ENCODE data around the gene RRM1.
A peak's percentile ranks its signal among the peaks of the same experiment; 100 is the strongest.
"Not testable (repeated sequence)": the region's sequence is repeated elsewhere in the genome, so short reads cannot be mapped to it uniquely, and the experiment has no call there.

The RRM1 gene

GRCh38 chr11:4076774-4077173, 17.8 kb upstream of the RRM1 start:
- DNase-seq (ENCODE audit: low read depth, low spot score): no peak

GRCh38 chr11:4083198-4083597, 11.4 kb upstream of the RRM1 start:
- DNase-seq (ENCODE audit: low read depth, low spot score): no peak

GRCh38 chr11:4084406-4085125, 10.0 kb upstream of the RRM1 start:
- no peak for DNase-seq (ENCODE audit: low read depth, low spot score)

GRCh38 chr11:4085575-4085974, 9.0 kb upstream of the RRM1 start:
- DNase-seq (ENCODE audit: low read depth, low spot score): no peak

- no peak for DNase-seq (ENCODE audit: low read depth, low spot score)
Measured at GRCh38 chr11:4086575-4087353, 7.8 kb upstream of the RRM1 start.

GRCh38 chr11:4087551-4087950, 7.0 kb upstream of the RRM1 start:
- no peak for DNase-seq (ENCODE audit: low read depth, low spot score)

GRCh38 chr11:4090258-4090657, 4.3 kb upstream of the RRM1 start:
- DNase-seq (ENCODE audit: low read depth, low spot score): no peak

GRCh38 chr11:4092026-4092425, 2.6 kb upstream of the RRM1 start:
- no peak for DNase-seq (ENCODE audit: low read depth, low spot score)

- DNase-seq (ENCODE audit: low read depth, low spot score): no peak
Measured at GRCh38 chr11:4093519-4094347, 866 bp upstream of the RRM1 start.

GRCh38 chr11:4095509-4096230, 1.1 kb downstream of the RRM1 start:
- DNase-seq (ENCODE audit: low read depth, low spot score): peak; percentile 32

GRCh38 chr11:4098026-4098621, 3.5 kb downstream of the RRM1 start:
- DNase-seq (ENCODE audit: low read depth, low spot score): no peak

GRCh38 chr11:4102711-4103110, 8.1 kb downstream of the RRM1 start:
- DNase-seq (ENCODE audit: low read depth, low spot score): no peak

GRCh38 chr11:4103269-4103668, 8.7 kb downstream of the RRM1 start:
- DNase-seq (ENCODE audit: low read depth, low spot score): no peak

- no peak for DNase-seq (ENCODE audit: low read depth, low spot score)
Measured at GRCh38 chr11:4105916-4106315, 11.3 kb downstream of the RRM1 start.

GRCh38 chr11:4111834-4112233, 17.2 kb downstream of the RRM1 start:
- no peak for DNase-seq (ENCODE audit: low read depth, low spot score)

- DNase-seq (ENCODE audit: low read depth, low spot score): no peak
Measured at GRCh38 chr11:4115128-4115527, 20.5 kb downstream of the RRM1 start.

GRCh38 chr11:4118107-4118506, 23.5 kb downstream of the RRM1 start:
- DNase-seq (ENCODE audit: low read depth, low spot score): no peak

- no peak for DNase-seq (ENCODE audit: low read depth, low spot score)
Measured at GRCh38 chr11:4123218-4123617, 28.6 kb downstream of the RRM1 start.

- DNase-seq (ENCODE audit: low read depth, low spot score): no peak
Measured at GRCh38 chr11:4125141-4125540, 30.5 kb downstream of the RRM1 start.

- DNase-seq (ENCODE audit: low read depth, low spot score): no peak
Measured at GRCh38 chr11:4127357-4127756, 32.8 kb downstream of the RRM1 start.

- not testable (repeated sequence) for DNase-seq (ENCODE audit: low read depth, low spot score)
Measured at GRCh38 chr11:4130219-4130618, 35.6 kb downstream of the RRM1 start.
